PFSK-1 (cell line): ENCODE data around the gene MTG2.

Experiments
- FOXP2 ChIP-seq: optimal IDR thresholded peaks from 2 replicates; pipeline ENCODE3; 2011; ENCODE audit warnings: borderline replicate concordance, control low read depth, inconsistent platforms; ENCODE audit not compliant: insufficient read depth; ENCODE audit errors: extremely low read length, extremely low read depth
- REST ChIP-seq, 2 experiments: IDR thresholded peaks; 2 replicates each; pipeline versions ENCODE4 v1.6.1 to v1.8.0; 2011 to 2012; ENCODE audit warnings: low read depth in 2 of 2, low read length in 2 of 2, control low read depth in 1 of 2, inconsistent platforms in 1 of 2, mild to moderate bottlenecking in 1 of 2, moderate library complexity in 1 of 2; ENCODE audit not compliant: insufficient read depth in 1 of 2
- SIN3A ChIP-seq: IDR thresholded peaks from 2 replicates; pipeline ENCODE4 v1.6.1; 2012; ENCODE audit warnings: mild to moderate bottlenecking, low read length, moderate library complexity, borderline replicate concordance; ENCODE audit not compliant: insufficient read depth
- TAF1 ChIP-seq: IDR thresholded peaks from 2 replicates; pipeline ENCODE4 v1.6.1; 2012; ENCODE audit warnings: low read length, control low read depth, borderline replicate concordance; ENCODE audit not compliant: insufficient read depth

GRCh38 chr20:62178316-62179161 is 4.3 kb upstream of the MTG2 start:
- TF ChIP-seq TAF1, result no peak
- no peak for TF ChIP-seq REST (IDR thresholded peaks at IDR 0.05; ENCODE audit: insufficient read depth in 1 of 2, low read depth in 2 of 2, low read length in 2 of 2)
- TF ChIP-seq SIN3A, result no peak
- TF ChIP-seq FOXP2, result no peak
